Ovary (tissue), 9 donors: ENCODE measurements around the gene OPN1LW. TPM values are rescaled to one million over a fixed set of nuclear protein-coding genes. Genes with fewer than 3 reads are reported as not detected.

Experiments
- DNase-seq, 5 donors: peaks; one replicate each; pipeline ENCODE4 v3.0.0-alpha.2; 2019 to 2020
- H3K27ac ChIP-seq, 2 donors: fragments of 200-600 bp; one replicate each; pipeline versions ENCODE4 v1.5.1 to v1.8.0; 2019 to 2022
- H3K27me3 ChIP-seq: fragments of 200-600 bp; one replicate; pipeline ENCODE4 v1.8.0; 2022
- H3K36me3 ChIP-seq: fragments of 200-600 bp; sonication (generic); one replicate; pipeline ENCODE4 v1.5.1; 2019
- H3K4me1 ChIP-seq: one replicate; pipeline ENCODE4 v1.8.1; 2013; ENCODE audit warnings: mild to moderate bottlenecking, moderate library complexity; ENCODE audit not compliant: insufficient read depth
- H3K4me3 ChIP-seq: fragments of 200-600 bp; sonication (generic); one replicate; pipeline ENCODE4 v1.5.1; 2017
- H3K9me3 ChIP-seq, 2 donors: fragments of 200-600 bp in 1 of 2; sonication (generic) in 1 of 2; one replicate each; pipeline versions ENCODE4 v1.5.1 to v1.8.1; 2013 to 2019; ENCODE audit warnings: mild to moderate bottlenecking in 1 of 2, moderate library complexity in 1 of 2
- CTCF ChIP-seq, 3 donors: fragments of 450-650 bp in 2 of 3; fragments of 200-600 bp in 1 of 3; IDR thresholded peaks; one replicate each; pipeline versions ENCODE4 v1.5.1 to v1.8.0; 2016 to 2022; ENCODE audit warnings: antibody characterized with exemption in 3 of 3, mild to moderate bottlenecking in 1 of 3
- EP300 ChIP-seq: sonication (generic); formaldehyde crosslinking; IDR thresholded peaks from one replicate; pipeline ENCODE4 v1.6.1; 2017; ENCODE audit warnings: antibody characterized with exemption
- POLR2A ChIP-seq: fragments of 450-650 bp; IDR thresholded peaks from one replicate; pipeline ENCODE4 v1.6.1; 2017; ENCODE audit warnings: antibody characterized with exemption, mild to moderate bottlenecking, moderate library complexity
- WGBS, 3 donors: extraction: QIAGEN DNeasy Blood & Tissue Kit in 1 of 3; methylation state at CpG; one replicate each; pipeline versions ENCODE4 v1.1.5 to v1.1.7; 2013 to 2017; 5-methylcytosine and 5-hydroxymethylcytosine counted together
- intact Hi-C, 4 donors: fragments of 100-400 bp; cut with DNase I; formaldehyde crosslinking; loops; one replicate each; pipeline versions ENCODE4 v1.11.0 to v1.15.1; 2022 to 2023
- polyA plus RNA-seq, 2 donors: library from polyadenylated mRNA; stranded (reverse); fragments of 200-250 nt in 1 of 2; fragments of 350-450 nt in 1 of 2; fragmentation: Illumina TruSeq in 1 of 2; extraction: RNeasy Lipid Tissue Mini Kit (QIAGEN cat#74804) in 1 of 2; gene quantifications; one replicate each; pipeline ENCODE4 v1.2.3, GENCODE V29; 2013 to 2014
- total RNA-seq, 7 donors: library from RNA; depleted of rRNA in 2 of 7; stranded (reverse); fragments of >200 nt in 2 of 7; fragmentation: NEBNext Ultra II Directional in 3 of 7; extraction: Animal tissue kit (Norgen Biotek cat#: 25700) in 3 of 7; gene quantifications; one replicate each; pipeline versions ENCODE4 v1.1.0 to v1.2.4, GENCODE V29; 2016 to 2023
- donor health status: DM: no; HTN: no; CAD: no; lungs with moderate emphysema.
- donor health status: DM: no; HTN: no; CAD: no.
- donor health status: Bipolar disorder and iron deficiency.
- donor health status: DM: yes; HTN: yes; CAD: no.
- donor health status: DM: no; HTN: no; CAD: no.
- donor health status: DM: yes; HTN: yes; CAD: no.

Gene OPN1LW
- total and polyA plus RNA-seq, 9 donors: not detected

- Histone ChIP-seq H3K4me3 (no peak overlapping the region), H3K4me1 (no peaks in the 10 kb centered on the region), H3K27me3 (no peaks in the 10 kb centered on the region), H3K36me3 (no peaks in the 10 kb centered on the region), H3K9me3 (no peaks in the 10 kb centered on the region), H3K27ac (no peak overlapping the region)
- DNase-seq: no peak
- WGBS, 3 donors: 78 to 91% (median 89%) methylated on average over 10 of the region's 10 CpGs
- no peak for TF ChIP-seq EP300
- no peak for TF ChIP-seq CTCF (IDR thresholded peaks at IDR 0.05)
- intact Hi-C loops: no loop called here
Measured at GRCh38 chrX:154115071-154115470, 29.0 kb upstream of the OPN1LW start.

GRCh38 chrX:154115750-154116149 lies 28.3 kb upstream of the OPN1LW start:
- 68 to 78% (median 73%) methylated on average over 5 of the region's 5 CpGs for WGBS, 3 donors
- H3K4me3 ChIP-seq: no peak overlapping the region
- DNase-seq: no peak
- H3K36me3 ChIP-seq: no peaks in the 10 kb centered on the region
- no peak overlapping the region for H3K27ac ChIP-seq
- H3K4me1 ChIP-seq: no peaks in the 10 kb centered on the region
- TF ChIP-seq POLR2A: no peak
- no peak for TF ChIP-seq EP300
- no peak for TF ChIP-seq CTCF (IDR thresholded peaks at IDR 0.05)
- intact Hi-C loops: no loop called here
- no peaks in the 10 kb centered on the region for H3K27me3 ChIP-seq
- H3K9me3 ChIP-seq: no peaks in the 10 kb centered on the region

- Histone ChIP-seq H3K4me3 (no peak overlapping the region), H3K9me3 (no peaks in the 10 kb centered on the region), H3K27ac (no peak overlapping the region), H3K4me1 (no peaks in the 10 kb centered on the region), H3K36me3 (no peaks in the 10 kb centered on the region), H3K27me3 (no peaks in the 10 kb centered on the region)
- intact Hi-C loops: no loop called here
- WGBS, 3 donors: 75 to 77% (median 76%) methylated on average over 19 of the region's 19 CpGs
- no peak for DNase-seq
- TF ChIP-seq EP300 (no peak), CTCF (IDR thresholded peaks at IDR 0.05) (no peak), POLR2A (no peak)
Measured at GRCh38 chrX:154116426-154117211, 27.4 kb upstream of the OPN1LW start.

GRCh38 chrX:154117566-154117965 lies 26.5 kb upstream of the OPN1LW start:
- no peak for DNase-seq
- no peaks in the 10 kb centered on the region for H3K27me3 ChIP-seq
- no peaks in the 10 kb centered on the region for H3K36me3 ChIP-seq
- H3K27ac ChIP-seq: no peak overlapping the region
- intact Hi-C loops: no loop called here
- TF ChIP-seq EP300 (no peak), CTCF (IDR thresholded peaks at IDR 0.05) (no peak), POLR2A (no peak)
- no peaks in the 10 kb centered on the region for H3K4me1 ChIP-seq
- no peak overlapping the region for H3K4me3 ChIP-seq
- 68 to 74% (median 72%) methylated on average over 6 of the region's 6 CpGs for WGBS, 3 donors
- no peaks in the 10 kb centered on the region for H3K9me3 ChIP-seq
